HG03135 (cell line): ENCODE results near the gene SH3PXD2A.
"Not testable (repeated sequence)": the region's sequence is repeated elsewhere in the genome, so short reads cannot be mapped to it uniquely, and the experiment has no call there.

Experiments
- ATAC-seq: cut with Tn5 transposase; IDR thresholded peaks from one replicate; pipeline ENCODE4 v1.9.1; 2021; ENCODE audit warnings: mild to moderate bottlenecking, moderate library complexity; ENCODE audit not compliant: unreplicated experiment

The SH3PXD2A gene

GRCh38 chr10:103793429-103793828 lies 61.9 kb downstream of the SH3PXD2A start:
- ATAC-seq: no peak

GRCh38 chr10:103792547-103792946 lies 62.8 kb downstream of the SH3PXD2A start:
- no peak for ATAC-seq

GRCh38 chr10:103791858-103792257 lies 63.5 kb downstream of the SH3PXD2A start:
- ATAC-seq: no peak

- ATAC-seq: no peak
Observed at GRCh38 chr10:103791291-103791690, 64.1 kb downstream of the SH3PXD2A start.

DNA sequence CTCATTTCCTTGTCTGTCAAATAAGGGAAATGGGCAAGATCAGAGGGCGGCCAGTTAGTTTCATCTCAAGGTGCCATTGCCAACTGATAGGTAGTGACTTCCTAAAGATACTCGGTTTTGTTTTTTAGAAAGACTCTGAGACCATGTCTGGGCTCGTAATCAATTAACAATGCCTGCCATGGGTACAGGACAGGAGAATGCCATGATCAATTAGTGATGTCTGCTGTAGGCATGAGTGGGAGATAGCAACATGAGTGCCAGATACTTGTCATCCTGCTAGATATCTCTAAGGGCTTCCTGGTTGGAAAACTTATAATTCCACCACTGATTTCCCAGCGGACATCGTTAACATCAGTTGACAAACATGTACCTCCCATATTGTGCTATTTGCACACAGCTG lies 64.8 kb downstream of the SH3PXD2A start:
- no peak for ATAC-seq

DNA sequence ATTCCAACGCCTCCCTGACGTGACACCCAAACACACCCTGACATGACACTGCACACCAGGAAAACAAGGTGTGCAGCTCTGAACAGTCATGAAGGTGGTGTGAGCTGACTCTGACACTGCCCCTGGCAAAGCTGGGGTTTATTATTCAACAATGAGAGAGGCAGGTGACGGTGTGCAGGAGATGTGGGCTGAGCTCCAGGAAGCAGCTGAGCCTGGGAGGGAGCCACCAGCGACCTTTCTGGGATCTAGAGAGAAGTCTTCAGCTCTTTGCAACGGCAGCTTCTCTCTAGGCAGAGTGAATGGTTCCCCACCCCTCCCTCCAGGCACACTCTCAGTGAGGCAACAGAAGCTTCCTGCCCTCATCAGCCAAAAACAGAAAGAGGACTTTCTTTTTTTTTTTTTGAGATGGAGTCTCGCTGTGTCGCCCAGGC lies 65.6 kb downstream of the SH3PXD2A start:
- ATAC-seq: no peak

- no peak for ATAC-seq
Observed at GRCh38 chr10:103789161-103789560, 66.2 kb downstream of the SH3PXD2A start.

- no peak for ATAC-seq
Observed at GRCh38 chr10:103787331-103787730, 68.0 kb downstream of the SH3PXD2A start.

DNA sequence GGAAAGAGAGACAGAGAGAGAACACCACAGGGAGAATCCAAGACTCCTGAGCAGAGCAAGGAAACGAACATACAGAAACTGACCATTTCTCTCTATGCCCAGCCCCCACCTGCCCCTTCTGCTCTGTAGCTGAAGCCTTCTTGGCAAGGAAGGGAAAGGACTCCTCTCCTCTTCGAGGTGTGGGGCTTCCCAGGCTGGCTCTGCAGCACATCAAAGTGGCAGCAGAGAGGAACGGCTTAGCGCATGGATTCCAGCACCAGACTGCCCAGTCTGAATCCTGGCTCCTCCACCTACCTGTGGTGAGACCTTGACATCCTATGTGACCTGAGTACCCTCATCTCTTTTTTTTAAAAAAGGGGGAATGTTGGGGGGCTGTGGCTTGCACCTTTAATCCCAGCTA lies 69.4 kb downstream of the SH3PXD2A start:
- no peak for ATAC-seq

- no peak for ATAC-seq
Observed at GRCh38 chr10:103784723-103785418, 70.5 kb downstream of the SH3PXD2A start.

DNA sequence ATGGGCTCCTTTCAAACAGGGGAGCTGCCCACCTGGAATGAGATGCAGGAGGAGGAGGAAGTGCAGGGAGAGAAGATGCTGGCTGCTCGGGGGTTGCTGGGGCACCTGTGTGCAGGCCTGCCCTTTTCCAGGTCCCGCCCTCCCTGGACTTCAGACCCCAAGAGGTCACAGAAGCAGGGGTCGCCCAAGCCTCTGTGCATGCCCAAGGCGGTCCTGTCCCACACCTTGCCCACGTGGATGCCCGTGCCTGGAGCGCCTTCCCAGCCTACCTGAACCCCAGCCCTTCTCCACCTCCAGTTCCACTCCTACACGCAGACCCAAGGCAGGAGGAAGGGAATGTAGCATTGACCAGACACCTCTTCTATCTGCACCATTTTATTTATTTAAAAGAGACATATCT lies 71.3 kb downstream of the SH3PXD2A start:
- ATAC-seq: no peak

GRCh38 chr10:103783681-103784080 lies 71.7 kb downstream of the SH3PXD2A start:
- no peak for ATAC-seq

- no peak for ATAC-seq
Observed at GRCh38 chr10:103781329-103782061, 73.9 kb downstream of the SH3PXD2A start.

DNA sequence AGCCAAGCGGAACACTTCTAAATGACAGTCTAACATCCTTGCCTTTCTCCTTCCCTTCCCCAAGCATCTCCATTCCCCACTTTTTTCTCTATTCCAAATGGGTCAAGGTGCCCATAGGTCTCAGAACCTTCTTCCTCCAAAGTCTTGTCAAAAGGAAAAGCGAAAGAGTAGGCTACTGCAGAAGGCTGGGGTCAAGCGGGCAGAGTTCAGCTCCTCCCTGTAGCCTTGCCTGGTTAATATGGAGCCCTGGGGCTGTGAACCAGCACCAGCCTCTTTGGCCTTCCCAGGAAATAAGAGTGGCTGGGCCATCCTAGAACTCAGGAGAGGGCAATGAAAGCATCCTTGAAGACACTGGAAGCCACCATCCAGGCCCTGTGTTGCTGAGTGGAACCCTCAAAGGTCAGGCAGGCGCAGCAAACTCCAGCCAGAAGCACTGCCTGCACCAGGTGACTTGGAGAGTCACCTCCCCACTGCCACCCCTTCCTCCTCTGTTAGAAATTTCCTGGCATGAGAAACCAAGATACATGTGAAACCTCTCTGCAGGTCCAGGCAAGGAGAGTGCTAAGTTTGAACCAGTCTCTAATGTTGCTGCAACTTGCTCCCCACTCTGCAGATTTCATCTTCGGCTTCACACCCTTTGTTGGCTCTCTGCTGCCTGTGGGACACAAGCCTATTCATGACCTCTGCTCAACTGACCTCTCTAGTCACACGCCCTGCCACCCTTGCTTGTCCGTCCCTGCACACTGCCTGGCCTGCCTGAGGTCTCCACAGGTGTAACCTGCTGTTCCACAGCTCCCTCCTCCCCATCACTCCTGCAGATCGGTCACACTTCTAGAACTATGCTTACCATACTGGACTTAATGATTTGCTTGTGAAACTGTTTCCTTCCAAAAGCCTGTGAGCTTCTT lies 74.9 kb downstream of the SH3PXD2A start:
- no peak for ATAC-seq

GRCh38 chr10:103778358-103779139 lies 76.8 kb downstream of the SH3PXD2A start:
- ATAC-seq: no peak

DNA sequence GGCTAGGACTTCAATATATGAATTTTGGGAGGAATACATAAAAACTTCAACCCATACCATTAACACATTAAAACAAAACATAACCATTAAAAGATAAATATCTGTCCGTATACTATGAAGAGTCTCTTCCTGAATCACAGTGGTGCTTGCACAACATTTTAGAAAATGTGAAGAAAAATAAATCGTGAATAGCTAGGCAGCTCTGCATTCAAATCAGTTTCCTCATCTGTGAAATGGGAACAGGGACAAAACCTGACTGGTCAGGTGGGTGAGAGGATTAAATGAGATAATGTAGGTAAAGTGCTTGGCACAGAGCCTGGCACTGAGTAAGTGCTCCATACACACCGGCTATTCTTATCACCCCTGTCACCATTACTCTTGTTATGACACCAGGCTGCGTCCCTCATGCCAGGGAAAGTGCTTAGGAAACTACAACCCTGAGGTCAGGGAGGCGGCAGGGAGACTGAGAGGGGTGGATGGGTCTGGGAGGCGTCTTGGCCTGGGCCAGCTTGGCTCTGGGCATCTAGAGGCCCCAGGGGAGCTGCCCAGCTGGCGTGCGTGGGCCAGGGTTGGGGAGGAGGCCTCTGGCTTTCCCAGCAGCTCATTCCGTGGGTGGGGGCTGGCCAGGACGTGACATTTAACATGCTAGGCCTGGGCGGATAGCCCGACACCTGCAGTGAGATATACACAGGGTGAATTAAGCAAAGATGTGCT lies 78.3 kb downstream of the SH3PXD2A start:
- no peak for ATAC-seq

DNA sequence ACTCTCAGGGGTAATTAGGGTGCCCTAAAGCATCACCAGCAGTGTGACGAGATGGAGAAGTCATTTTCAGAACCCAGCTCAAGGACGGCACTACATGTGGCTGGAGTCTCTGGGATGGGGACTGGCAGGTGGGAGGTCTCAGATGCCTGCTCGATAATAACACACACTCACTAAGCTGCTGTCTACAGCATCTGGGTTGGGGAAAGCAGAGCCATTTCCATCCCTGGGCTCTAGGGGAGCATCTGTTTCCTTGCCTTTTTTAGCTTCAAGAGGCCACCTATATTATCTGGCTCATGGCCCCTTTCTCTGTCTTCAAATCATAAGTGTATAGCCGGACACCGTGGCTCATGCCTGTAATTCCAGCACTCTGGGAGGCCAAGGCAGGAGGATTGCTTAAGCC lies 79.6 kb downstream of the SH3PXD2A start:
- no peak for ATAC-seq

DNA sequence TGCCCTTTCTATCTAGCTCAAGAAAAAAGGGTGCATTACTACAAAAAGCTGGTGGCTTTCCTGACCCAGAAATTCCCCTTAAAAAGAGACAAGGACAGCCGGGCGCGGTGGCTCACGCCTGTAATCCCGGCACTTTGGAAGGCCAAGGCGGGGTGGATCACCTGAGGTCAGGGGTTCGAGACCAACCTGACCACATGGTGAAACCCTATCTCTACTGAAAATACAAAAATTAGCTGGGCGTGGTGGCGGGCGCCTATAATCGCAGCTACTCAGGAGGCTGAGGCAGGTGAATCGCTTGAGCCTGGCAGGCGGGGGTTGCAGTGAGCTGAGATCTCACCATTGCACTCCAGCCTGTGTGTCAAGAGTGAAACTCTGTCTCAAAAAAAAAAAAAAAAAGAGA lies 82.5 kb downstream of the SH3PXD2A start:
- ATAC-seq: not testable (repeated sequence)

DNA sequence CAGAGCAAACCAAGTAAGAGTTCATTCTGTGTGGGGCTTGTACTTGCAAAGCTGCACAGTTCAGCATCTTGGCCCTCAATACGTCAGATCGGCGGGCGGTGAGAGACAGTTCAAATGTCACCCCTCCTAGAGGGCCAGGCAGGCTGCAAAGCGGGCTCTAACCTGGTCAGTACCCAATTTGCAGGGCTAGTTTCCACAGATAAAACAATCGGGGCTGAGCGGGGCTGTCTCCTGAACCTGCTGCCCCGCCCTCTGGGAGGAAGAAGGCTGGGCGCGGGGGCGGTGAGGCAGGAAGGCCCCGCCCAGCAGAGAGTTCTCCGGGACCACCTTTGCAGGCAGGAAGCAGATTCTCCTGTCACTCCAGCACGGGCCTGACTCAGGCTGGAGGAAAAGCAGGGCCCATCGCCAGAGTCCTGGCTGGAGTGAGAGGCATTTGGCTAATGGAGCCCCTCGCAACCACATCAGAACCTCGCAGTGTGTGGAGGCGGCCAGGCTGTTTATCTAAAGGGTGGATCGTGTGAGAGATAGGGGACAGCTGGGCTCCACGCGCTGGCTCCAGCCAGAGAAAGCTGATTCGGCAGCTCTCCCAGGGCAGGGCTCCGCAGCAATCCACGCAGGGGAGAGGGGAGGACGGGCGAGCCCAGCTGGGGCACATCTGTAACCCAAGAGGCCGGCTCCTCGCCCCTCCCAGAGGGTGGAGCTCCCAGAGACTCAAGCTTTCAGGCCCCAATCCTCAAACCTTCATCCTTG lies 83.1 kb downstream of the SH3PXD2A start:
- ATAC-seq: peak; percentile 50
